SU-DHL-6 (cell line): ENCODE results near the gene IMPG1.

ENCODE experiments used
- H2AFZ ChIP-seq: fragments of 200-600 bp; sonication (generic); 2 replicates; pipeline ENCODE4 v1.6.1; 2014; ENCODE audit warnings: low read depth, mild to moderate bottlenecking, moderate library complexity, mixed read lengths, antibody characterized with exemption, low read length; ENCODE audit not compliant: severe bottlenecking
- H3F3A ChIP-seq: fragments of 200-600 bp; shearing (Covaris generic); 2 replicates; pipeline ENCODE4 v1.6.0; 2016; ENCODE audit warnings: antibody characterized with exemption, mild to moderate bottlenecking; ENCODE audit not compliant: insufficient read depth
- H3K27ac ChIP-seq: fragments of 200-600 bp; sonication (generic); 2 replicates; pipeline ENCODE4 v1.5.1; 2016; ENCODE audit warnings: low read depth, mild to moderate bottlenecking, low read length, moderate library complexity, mixed read lengths
- H3K27me3 ChIP-seq: fragments of 200-600 bp; sonication (generic), shearing (Covaris generic); 2 replicates; pipeline ENCODE4 v1.6.0; 2014; ENCODE audit warnings: mild to moderate bottlenecking, low read length
- H3K36me3 ChIP-seq: fragments of 200-600 bp; sonication (generic); 2 replicates; pipeline ENCODE4 v1.6.1; 2014; ENCODE audit warnings: mild to moderate bottlenecking, low read length, mixed read lengths
- H3K4me2 ChIP-seq: fragments of 300-600, 200-600 bp; shearing (Covaris generic), sonication (generic); 2 replicates; pipeline ENCODE4 v1.6.0; 2014; ENCODE audit warnings: low read length, low read depth, mild to moderate bottlenecking; ENCODE audit not compliant: poor library complexity, severe bottlenecking
- H3K4me3 ChIP-seq: fragments of 200-600 bp; sonication (generic); 2 replicates; pipeline ENCODE4 v1.5.1; 2014; ENCODE audit warnings: antibody characterized with exemption, low read length, mild to moderate bottlenecking, mixed read lengths; ENCODE audit not compliant: insufficient read depth, poor library complexity, severe bottlenecking
- H3K79me2 ChIP-seq: fragments of 200-600 bp; sonication (generic); 2 replicates; pipeline ENCODE4 v1.6.1; 2014; ENCODE audit warnings: mild to moderate bottlenecking, low read length, moderate library complexity; ENCODE audit not compliant: insufficient read depth
- H3K9ac ChIP-seq: fragments of 200-600 bp; sonication (generic); 2 replicates; pipeline ENCODE4 v1.7.0; 2014; ENCODE audit warnings: mild to moderate bottlenecking, low read length
- H3K9me2 ChIP-seq: fragments of 200-600 bp; sonication (generic); replicated peaks from 2 replicates; pipeline ENCODE4 v1.6.1; 2014; ENCODE audit warnings: low read length; ENCODE audit not compliant: insufficient read depth
- H3K9me3 ChIP-seq: fragments of 200-600 bp; sonication (generic); 2 replicates; pipeline ENCODE4 v1.6.1; 2014; ENCODE audit warnings: low read length, mixed read lengths; ENCODE audit not compliant: insufficient read depth
- H4K20me1 ChIP-seq: fragments of 200-600 bp; sonication (generic); 2 replicates; pipeline ENCODE4 v1.6.1; 2014; ENCODE audit warnings: low read depth, mild to moderate bottlenecking, antibody characterized with exemption, low read length, moderate library complexity, mixed read lengths
- EZH2phosphoT487 ChIP-seq: fragments of 200-600 bp; sonication (generic), shearing (Covaris generic); conservative IDR thresholded peaks from 2 replicates; pipeline ENCODE4 v1.6.1; 2018; ENCODE audit warnings: mild to moderate bottlenecking, antibody characterized with exemption, low read length, moderate library complexity, mixed read lengths
- TF ChIP-seq, protein P1 (sequence below): fragments of 200-600 bp; sonication (generic); IDR thresholded peaks from one replicate; pipeline ENCODE4 v1.5.1; 2017; ENCODE audit warnings: antibody characterized with exemption, mild to moderate bottlenecking, low read length, moderate library complexity; ENCODE audit not compliant: insufficient read depth, poor library complexity, severe bottlenecking

The IMPG1 gene

DNA sequence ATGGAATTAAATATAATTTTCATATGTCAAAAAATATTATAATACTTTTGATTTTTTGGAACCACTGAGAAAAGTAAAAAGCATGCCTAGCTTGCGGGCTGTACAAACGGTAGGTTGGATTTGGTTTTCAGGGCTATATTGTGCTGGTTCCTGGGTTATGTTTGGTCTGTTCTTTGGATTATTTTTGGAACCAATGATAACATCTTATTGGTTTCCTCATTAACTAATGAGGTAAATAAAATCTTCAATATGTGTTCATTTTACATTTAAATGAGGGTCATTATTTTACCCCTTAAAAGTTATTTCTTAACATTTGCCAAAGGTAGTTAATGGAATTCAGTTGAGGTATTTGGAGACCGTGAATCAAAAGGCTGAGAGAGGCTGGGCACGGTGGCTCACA lies 96.6 kb downstream of the IMPG1 start:
- no peak overlapping the region for H3K4me3 ChIP-seq
- no peaks in the 10 kb centered on the region for H4K20me1 ChIP-seq
- H2AFZ ChIP-seq: no peak overlapping the region
- H3K4me2 ChIP-seq: no peak overlapping the region
- no peaks in the 10 kb centered on the region for H3K27me3 ChIP-seq
- H3K9ac ChIP-seq: no peak overlapping the region
- no peak overlapping the region for H3K27ac ChIP-seq
- H3K79me2 ChIP-seq: no peaks in the 10 kb centered on the region
- TF ChIP-seq EZH2phosphoT487: no peak
- TF ChIP-seq, protein P1, sequence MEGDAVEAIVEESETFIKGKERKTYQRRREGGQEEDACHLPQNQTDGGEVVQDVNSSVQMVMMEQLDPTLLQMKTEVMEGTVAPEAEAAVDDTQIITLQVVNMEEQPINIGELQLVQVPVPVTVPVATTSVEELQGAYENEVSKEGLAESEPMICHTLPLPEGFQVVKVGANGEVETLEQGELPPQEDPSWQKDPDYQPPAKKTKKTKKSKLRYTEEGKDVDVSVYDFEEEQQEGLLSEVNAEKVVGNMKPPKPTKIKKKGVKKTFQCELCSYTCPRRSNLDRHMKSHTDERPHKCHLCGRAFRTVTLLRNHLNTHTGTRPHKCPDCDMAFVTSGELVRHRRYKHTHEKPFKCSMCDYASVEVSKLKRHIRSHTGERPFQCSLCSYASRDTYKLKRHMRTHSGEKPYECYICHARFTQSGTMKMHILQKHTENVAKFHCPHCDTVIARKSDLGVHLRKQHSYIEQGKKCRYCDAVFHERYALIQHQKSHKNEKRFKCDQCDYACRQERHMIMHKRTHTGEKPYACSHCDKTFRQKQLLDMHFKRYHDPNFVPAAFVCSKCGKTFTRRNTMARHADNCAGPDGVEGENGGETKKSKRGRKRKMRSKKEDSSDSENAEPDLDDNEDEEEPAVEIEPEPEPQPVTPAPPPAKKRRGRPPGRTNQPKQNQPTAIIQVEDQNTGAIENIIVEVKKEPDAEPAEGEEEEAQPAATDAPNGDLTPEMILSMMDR: no peak
- no peaks in the 10 kb centered on the region for H3K9me2 ChIP-seq
- H3K9me3 ChIP-seq: no peaks in the 10 kb centered on the region
- H3K36me3 ChIP-seq: no peaks in the 10 kb centered on the region
- H3F3A ChIP-seq: no peaks in the 10 kb centered on the region

DNA sequence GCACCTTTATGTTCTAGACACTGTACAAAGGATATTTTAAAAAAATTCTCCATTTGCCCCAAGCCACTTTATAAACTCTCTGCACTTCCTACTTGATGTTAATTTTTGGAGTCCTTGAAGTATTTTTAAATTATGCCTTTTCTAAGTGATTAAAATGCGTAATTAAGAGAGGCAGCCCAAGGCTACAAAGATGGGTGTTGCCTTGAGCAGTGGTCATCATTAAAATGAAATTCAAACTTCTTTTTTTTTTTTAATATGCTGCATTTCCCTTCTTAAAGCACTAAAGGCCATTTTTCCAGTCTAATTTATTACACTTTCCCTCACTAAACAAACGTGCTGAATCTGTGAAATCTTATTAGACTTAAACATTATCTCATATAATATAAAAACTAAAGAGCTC lies 102.4 kb downstream of the IMPG1 start:
- Histone ChIP-seq H3K79me2 (no peaks in the 10 kb centered on the region), H3K4me3 (no peak overlapping the region), H3K36me3 (no peaks in the 10 kb centered on the region), H3K9me3 (no peaks in the 10 kb centered on the region), H4K20me1 (0 out of 2 replicates have a peak, but pooled peaks cover 2% of the 10 kb centered on the region), H3K9ac (no peak overlapping the region), H3K4me2 (no peak overlapping the region), H3K9me2 (no peaks in the 10 kb centered on the region), H2AFZ (no peak overlapping the region), H3K27me3 (no peaks in the 10 kb centered on the region), H3K27ac (no peak overlapping the region), H3F3A (no peaks in the 10 kb centered on the region)
- TF ChIP-seq, protein P1: no peak
- no peak for TF ChIP-seq EZH2phosphoT487

DNA sequence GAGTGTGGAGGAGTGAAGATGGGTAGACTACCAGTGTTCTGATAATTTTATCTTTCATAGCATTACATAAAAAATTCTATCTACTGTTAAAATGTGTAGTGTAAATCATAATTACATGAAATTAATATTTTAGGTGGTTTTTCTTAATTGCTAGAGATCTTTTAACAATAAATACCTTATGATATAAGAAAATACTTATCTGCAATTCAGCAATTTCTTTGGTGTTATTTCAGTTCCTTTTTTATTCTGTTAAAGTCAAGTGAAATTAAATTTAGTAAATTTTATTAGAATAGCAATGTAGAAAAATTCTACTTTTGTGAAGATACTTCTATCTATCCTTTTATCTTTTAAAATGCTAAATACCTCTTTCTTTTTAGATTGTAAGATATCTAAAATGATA lies 104.3 kb downstream of the IMPG1 start:
- no peaks in the 10 kb centered on the region for H3F3A ChIP-seq
- H3K4me2 ChIP-seq: no peak overlapping the region
- TF ChIP-seq, protein P1: no peak
- no peak for TF ChIP-seq EZH2phosphoT487
- H4K20me1 ChIP-seq: 0 out of 2 replicates have a peak, but pooled peaks cover 2% of the 10 kb centered on the region
- no peak overlapping the region for H3K27ac ChIP-seq
- no peaks in the 10 kb centered on the region for H3K9me2 ChIP-seq
- no peak overlapping the region for H3K9ac ChIP-seq
- no peaks in the 10 kb centered on the region for H3K79me2 ChIP-seq
- no peaks in the 10 kb centered on the region for H3K27me3 ChIP-seq
- no peak overlapping the region for H3K4me3 ChIP-seq
- no peaks in the 10 kb centered on the region for H3K36me3 ChIP-seq
- H3K9me3 ChIP-seq: no peaks in the 10 kb centered on the region
- no peak overlapping the region for H2AFZ ChIP-seq

DNA sequence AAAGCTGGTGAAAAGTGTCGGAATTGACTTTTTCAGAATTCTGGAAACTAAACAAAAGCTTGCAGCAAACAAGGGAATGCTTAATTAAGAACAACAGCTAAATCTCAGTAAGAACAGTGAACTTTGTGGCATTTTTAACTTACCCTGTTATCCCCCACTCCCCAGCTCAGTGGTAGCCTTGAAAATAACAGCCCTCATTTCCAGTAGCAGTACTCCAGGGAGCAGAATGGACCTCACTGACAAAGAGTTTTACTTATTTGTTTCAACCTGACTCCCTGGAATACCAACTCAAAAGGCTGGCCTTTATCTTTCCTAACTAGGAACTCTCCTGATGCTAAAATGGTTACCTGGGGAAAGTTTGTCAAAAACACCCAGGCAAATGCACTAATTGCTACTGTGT lies 108.9 kb downstream of the IMPG1 start:
- Histone ChIP-seq H3K27ac (no peak overlapping the region), H3K9me3 (no peaks in the 10 kb centered on the region), H3F3A (no peaks in the 10 kb centered on the region), H3K4me3 (no peak overlapping the region), H3K79me2 (no peaks in the 10 kb centered on the region), H3K4me2 (no peak overlapping the region), H3K9me2 (no peaks in the 10 kb centered on the region), H3K36me3 (no peaks in the 10 kb centered on the region), H2AFZ (no peak overlapping the region), H3K9ac (no peak overlapping the region), H4K20me1 (0 out of 2 replicates have a peak, but pooled peaks cover under 1% of the 10 kb centered on the region), H3K27me3 (no peaks in the 10 kb centered on the region)
- TF ChIP-seq, protein P1: no peak
- no peak for TF ChIP-seq EZH2phosphoT487
